HG03378 (cell line): ENCODE data around the gene ANKRD55.

Experiments
- ATAC-seq: cut with Tn5 transposase; IDR thresholded peaks from one replicate; pipeline ENCODE4 v1.9.1; 2021; ENCODE audit warnings: mild to moderate bottlenecking, moderate library complexity; ENCODE audit not compliant: unreplicated experiment

Gene ANKRD55

DNA sequence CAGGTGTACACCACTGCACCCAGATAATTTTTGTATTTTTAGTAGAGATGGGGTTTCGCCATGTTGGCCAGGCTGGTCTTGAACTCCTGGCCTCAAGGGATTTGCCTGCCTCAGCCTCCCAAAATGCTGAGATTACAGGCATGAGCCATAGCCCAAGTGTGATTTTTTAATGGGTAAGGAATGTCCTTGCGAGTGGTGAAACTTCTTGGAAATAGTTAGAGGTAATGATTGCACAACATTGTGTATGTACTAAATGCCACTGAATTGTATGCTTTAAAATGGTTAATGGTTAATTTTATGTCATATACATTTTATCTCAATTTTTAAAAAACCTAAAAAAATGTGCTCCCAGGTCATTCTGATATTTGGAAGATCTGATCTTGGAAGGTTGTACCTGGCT lies 178.5 kb downstream of the ANKRD55 start:
- no peak for ATAC-seq

DNA sequence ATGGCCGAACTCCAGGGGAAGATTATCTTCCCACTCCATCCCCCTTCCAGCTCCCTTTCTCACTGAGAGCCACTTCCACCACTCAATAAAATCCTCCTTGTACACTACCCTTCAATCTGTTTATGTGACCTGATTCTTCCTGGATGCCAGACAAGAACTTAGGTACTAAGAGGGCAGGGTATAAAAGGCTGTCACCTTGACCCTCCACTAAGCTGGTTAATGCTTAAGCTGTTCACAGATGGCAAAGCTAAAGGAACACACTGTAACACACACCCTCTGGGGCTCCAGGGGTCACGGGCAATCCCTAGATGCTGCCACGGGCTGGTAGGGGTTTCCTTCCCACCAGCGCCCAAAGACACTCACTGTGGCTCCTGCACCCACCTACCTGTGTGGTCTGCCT lies 179.8 kb downstream of the ANKRD55 start:
- ATAC-seq: no peak

DNA sequence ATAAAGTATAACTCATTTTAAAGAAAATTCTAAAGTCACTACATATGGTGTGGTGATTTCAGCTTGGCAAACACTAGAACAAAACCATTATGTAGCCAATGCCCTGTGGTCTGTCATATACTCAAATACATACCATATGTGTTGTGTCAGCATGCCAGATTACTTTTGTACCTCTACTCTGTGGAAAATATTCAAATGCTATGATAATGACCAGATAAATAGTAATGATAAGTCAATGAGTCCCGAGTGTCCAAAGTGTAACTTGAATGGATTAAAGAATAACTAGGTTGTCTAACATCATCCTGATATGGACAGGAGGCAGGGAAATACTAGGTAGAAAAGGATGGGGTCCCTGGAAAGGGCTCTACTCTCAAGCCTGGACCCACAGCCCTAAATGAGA lies 180.4 kb downstream of the ANKRD55 start:
- no peak for ATAC-seq

DNA sequence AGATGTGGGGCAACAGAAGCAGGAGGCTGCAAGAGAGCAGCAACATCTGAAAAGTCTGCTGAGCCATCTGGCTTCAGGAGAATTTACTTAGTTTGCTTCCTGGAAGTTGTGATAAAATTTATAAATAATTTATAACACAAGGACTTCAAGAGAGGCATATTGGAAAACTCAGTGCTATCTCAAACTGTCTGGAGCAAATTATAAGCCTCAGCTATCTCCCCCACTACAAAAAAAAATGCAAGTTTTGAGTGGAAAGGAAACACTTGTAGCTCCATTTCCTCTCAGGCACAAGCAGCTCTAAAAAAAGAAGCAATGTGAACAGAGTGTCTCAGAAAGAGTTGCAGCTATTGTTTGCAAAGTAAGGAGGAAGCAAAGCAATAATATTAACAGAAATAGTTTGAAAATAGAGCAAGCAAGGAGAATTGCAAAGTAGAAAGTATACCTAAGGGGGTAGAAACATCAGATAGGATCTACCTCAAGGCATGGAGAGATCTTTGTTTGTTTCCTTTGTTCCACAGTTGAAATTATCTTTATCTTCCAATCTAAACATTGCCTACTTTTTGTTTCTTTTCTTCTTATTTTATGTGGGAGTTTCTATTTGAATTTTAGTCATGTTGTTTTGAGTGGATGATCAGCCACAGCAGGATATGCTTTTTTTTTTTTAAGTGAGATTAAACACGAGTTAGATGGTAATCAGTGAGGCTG lies 182.4 kb downstream of the ANKRD55 start:
- ATAC-seq: no peak
